H9 (cell line): ENCODE measurements around the gene PRICKLE3. TPM values are rescaled to one million over a fixed set of nuclear protein-coding genes. Genes with fewer than 3 reads are reported as not detected.

Experiments
- total RNA-seq: library from RNA; stranded (reverse); gene quantifications from 2 replicates; pipeline ENCODE4 v1.2.1, GENCODE V29; 2021

The PRICKLE3 gene
- total RNA-seq, 1 experiment from 2014 or later = 9.7 TPM

Other genes with a start within 250 kb of the PRICKLE3 start
- 62.5 and 62.6 TPM in 2 replicates for gene OTUD5, start 228.8 kb downstream of the PRICKLE3 start, total RNA-seq
- gene KCND1, start 214.5 kb downstream of the PRICKLE3 start, total RNA-seq = 5.7 and 7.0 TPM in 2 replicates
- gene GRIPAP1, start 184.1 kb downstream of the PRICKLE3 start, total RNA-seq = 70.1 and 71.8 TPM in 2 replicates
- 58.9 and 59.8 TPM in 2 replicates for gene TFE3, start 143.0 kb downstream of the PRICKLE3 start, total RNA-seq
- gene CCDC120, start 127.4 kb downstream of the PRICKLE3 start, total RNA-seq = 14.5 and 15.7 TPM in 2 replicates
- gene PRAF2, start 112.4 kb downstream of the PRICKLE3 start, total RNA-seq = 12.2 and 13.4 TPM in 2 replicates
- 31.5 and 35.8 TPM in 2 replicates for gene WDR45, start 106.5 kb downstream of the PRICKLE3 start, total RNA-seq
- 15.8 and 17.1 TPM in 2 replicates for gene GPKOW, start 62.6 kb downstream of the PRICKLE3 start, total RNA-seq
- 1.3 and 1.9 TPM in 2 replicates for gene MAGIX, start 23.6 kb downstream of the PRICKLE3 start, total RNA-seq
- 11.7 and 12.1 TPM in 2 replicates for gene PLP2, start 14.5 kb downstream of the PRICKLE3 start, total RNA-seq
- gene SYP, start 13.8 kb upstream of the PRICKLE3 start, total RNA-seq = 1.8 and 2.1 TPM in 2 replicates
- gene CACNA1F, start 47.0 kb upstream of the PRICKLE3 start, total RNA-seq = 0.94 and 1.4 TPM in 2 replicates
- gene CCDC22, start 49.1 kb upstream of the PRICKLE3 start, total RNA-seq = 12.1 and 12.2 TPM in 2 replicates
- 0.68 and 0.81 TPM in 2 replicates for gene FOXP3, start 78.3 kb upstream of the PRICKLE3 start, total RNA-seq
- gene PPP1R3F, start 83.4 kb upstream of the PRICKLE3 start, total RNA-seq = 6.9 and 7.3 TPM in 2 replicates
- not detected in 2 replicates for gene GAGE10, start 117.3 kb upstream of the PRICKLE3 start, total RNA-seq
- not detected in 2 replicates for gene GAGE12J, start 135.7 kb upstream of the PRICKLE3 start, total RNA-seq
- gene GAGE13, start 145.2 kb upstream of the PRICKLE3 start, total RNA-seq = not detected in 2 replicates